Left renal cortex interstitium (tissue), 4 donors: Measurements from ENCODE around the gene CERS1. TPM values are rescaled to one million over a fixed set of nuclear protein-coding genes. Genes with fewer than 3 reads are reported as not detected.

ENCODE experiments used
- DNase-seq, 4 donors: peaks; one replicate each; pipeline ENCODE4 v3.0.0-alpha.2; 2013; ENCODE audit warnings: low read depth in 4 of 4, low spot score in 2 of 4, missing footprints in 1 of 4
- polyA plus RNA-seq, 4 donors: library from polyadenylated mRNA; unstranded; fragments of 120-200 nt; gene quantifications; one replicate each; pipeline ENCODE4 v1.2.1, GENCODE V29; 2013; ENCODE audit not compliant: insufficient read length in 4 of 4

Gene CERS1
- polyA plus RNA-seq, 4 donors: 4.8 to 8.1 (median 6.7) TPM

- DNase-seq: no peak
Observed at GRCh38 chr19:18860302-18860700, 35.7 kb downstream of the CERS1 start.

- no peak for DNase-seq
Observed at GRCh38 chr19:18859676-18860301, 36.2 kb downstream of the CERS1 start.

GRCh38 chr19:18858906-18859646 lies 36.9 kb downstream of the CERS1 start:
- DNase-seq: no peak

- DNase-seq: no peak
Observed at GRCh38 chr19:18857223-18857622, 38.7 kb downstream of the CERS1 start.

GRCh38 chr19:18856385-18857126 lies 39.4 kb downstream of the CERS1 start:
- no peak for DNase-seq

- DNase-seq: no peak
Observed at GRCh38 chr19:18855647-18856384, 40.1 kb downstream of the CERS1 start.

GRCh38 chr19:18854982-18855381 lies 41.0 kb downstream of the CERS1 start:
- DNase-seq: no peak

GRCh38 chr19:18853755-18854427 lies 42.1 kb downstream of the CERS1 start:
- no peak for DNase-seq

- DNase-seq: no peak
Observed at GRCh38 chr19:18852648-18853047, 43.3 kb downstream of the CERS1 start.

GRCh38 chr19:18851673-18852325 lies 44.2 kb downstream of the CERS1 start:
- DNase-seq: no peak

- DNase-seq: no peak
Observed at GRCh38 chr19:18850471-18851375, 45.2 kb downstream of the CERS1 start.

GRCh38 chr19:18849838-18850400 lies 46.0 kb downstream of the CERS1 start:
- no peak for DNase-seq

GRCh38 chr19:18848878-18849661 lies 46.9 kb downstream of the CERS1 start:
- no peak for DNase-seq

GRCh38 chr19:18847549-18848463 lies 48.2 kb downstream of the CERS1 start:
- no peak for DNase-seq

- DNase-seq: peak in 1 of 4 donors; percentile 64
Observed at GRCh38 chr19:18846862-18847548, 49.0 kb downstream of the CERS1 start.

GRCh38 chr19:18845961-18846360 lies 50.0 kb downstream of the CERS1 start:
- DNase-seq: no peak
